HG03521 (cell line): Measurements from ENCODE around the gene AMMECR1.
"Not testable (repeated sequence)": the region's sequence is repeated elsewhere in the genome, so short reads cannot be mapped to it uniquely, and the experiment has no call there.

Source experiments
- ATAC-seq: cut with Tn5 transposase; IDR thresholded peaks from one replicate; pipeline ENCODE4 v1.9.1; 2021; ENCODE audit warnings: mild to moderate bottlenecking, moderate library complexity; ENCODE audit not compliant: unreplicated experiment

Gene AMMECR1

GRCh38 chrX:110259117-110259516 lies 58.8 kb downstream of the AMMECR1 start:
- ATAC-seq: no peak

- no peak for ATAC-seq
These were observed 59.3 kb downstream of the AMMECR1 start for GRCh38 chrX:110258552-110258951.

- no peak for ATAC-seq
These were observed 60.0 kb downstream of the AMMECR1 start for GRCh38 chrX:110257889-110258288.

- no peak for ATAC-seq
These were observed 65.2 kb downstream of the AMMECR1 start for GRCh38 chrX:110252711-110253110.

- ATAC-seq: no peak
These were observed 65.9 kb downstream of the AMMECR1 start for GRCh38 chrX:110251961-110252360.

- no peak for ATAC-seq
These were observed 66.4 kb downstream of the AMMECR1 start for GRCh38 chrX:110251526-110251925.

GRCh38 chrX:110250847-110251246 lies 67.0 kb downstream of the AMMECR1 start:
- ATAC-seq: no peak

- no peak for ATAC-seq
These were observed 69.3 kb downstream of the AMMECR1 start for GRCh38 chrX:110248578-110248977.

GRCh38 chrX:110245011-110245410 lies 72.9 kb downstream of the AMMECR1 start:
- no peak for ATAC-seq

- ATAC-seq: no peak
These were observed 75.5 kb downstream of the AMMECR1 start for GRCh38 chrX:110242371-110242770.

- no peak for ATAC-seq
These were observed 76.1 kb downstream of the AMMECR1 start for GRCh38 chrX:110241816-110242215.

- not testable (repeated sequence) for ATAC-seq
These were observed 79.6 kb downstream of the AMMECR1 start for GRCh38 chrX:110238259-110238658.

GRCh38 chrX:110231485-110231884 lies 86.4 kb downstream of the AMMECR1 start:
- ATAC-seq: not testable (repeated sequence)

GRCh38 chrX:110229497-110230111 lies 88.3 kb downstream of the AMMECR1 start:
- ATAC-seq: not testable (repeated sequence)

GRCh38 chrX:110228453-110228852 lies 89.4 kb downstream of the AMMECR1 start:
- ATAC-seq: no peak

GRCh38 chrX:110226931-110227330 lies 91.0 kb downstream of the AMMECR1 start:
- ATAC-seq: no peak

GRCh38 chrX:110224926-110225617 lies 92.8 kb downstream of the AMMECR1 start:
- ATAC-seq: no peak

GRCh38 chrX:110222497-110223257 lies 95.2 kb downstream of the AMMECR1 start:
- ATAC-seq: no peak

GRCh38 chrX:110219920-110220319 lies 98.0 kb downstream of the AMMECR1 start:
- ATAC-seq: no peak

GRCh38 chrX:110218591-110218990 lies 99.3 kb downstream of the AMMECR1 start:
- no peak for ATAC-seq

- no peak for ATAC-seq
These were observed 101.9 kb downstream of the AMMECR1 start for GRCh38 chrX:110216027-110216426.

- ATAC-seq: no peak
These were observed 102.5 kb downstream of the AMMECR1 start for GRCh38 chrX:110215411-110215810.
